ENCODE results near the gene SF1. TPM values are rescaled to one million over a fixed set of nuclear protein-coding genes. Genes with fewer than 3 reads are reported as not detected.

Gene SF1
- total RNA-seq, 1 donor from 2014 or later: 485 TPM

GRCh38 chr11:64731601-64732000 lies 46.7 kb downstream of the SF1 start:
- intact Hi-C loops (cut with micrococcal nuclease): no loop called here

GRCh38 chr11:64729851-64730382 lies 48.4 kb downstream of the SF1 start:
- intact Hi-C loops (cut with micrococcal nuclease): no loop called here

GRCh38 chr11:64728757-64729365 lies 49.5 kb downstream of the SF1 start:
- intact Hi-C loops (cut with micrococcal nuclease): no loop called here

GRCh38 chr11:64726867-64727530 lies 51.3 kb downstream of the SF1 start:
- intact Hi-C loops (cut with micrococcal nuclease): no loop called here

- intact Hi-C loops (cut with micrococcal nuclease): no loop called here
Observed at GRCh38 chr11:64726211-64726641, 52.1 kb downstream of the SF1 start.

- intact Hi-C loops (cut with micrococcal nuclease): no loop called here
Observed at GRCh38 chr11:64724863-64725532, 53.3 kb downstream of the SF1 start.

GRCh38 chr11:64723907-64724862 lies 54.2 kb downstream of the SF1 start:
- intact Hi-C loops (cut with micrococcal nuclease): loop anchor here (1.0 kb wide), 3 partner anchors 21 to 171 kb away; no protein-coding TSS in a partner anchor

- intact Hi-C loops (cut with micrococcal nuclease): loop anchor here (1.0 kb wide), 3 partner anchors 22 to 170 kb away; no protein-coding TSS in a partner anchor
Observed at GRCh38 chr11:64723117-64723906, 55.0 kb downstream of the SF1 start, which contains the start of gene NRXN2. TSS of gene NRXN2 (minus strand) at chr11:64723197. CDS start at chr11:64713699, 9,498 bp downstream.

- intact Hi-C loops (cut with micrococcal nuclease): loop anchor here (1.0 kb wide), 3 partner anchors 23 to 169 kb away; no protein-coding TSS in a partner anchor
Observed at GRCh38 chr11:64722141-64723065, 55.9 kb downstream of the SF1 start.

GRCh38 chr11:64721359-64721699 lies 57.0 kb downstream of the SF1 start:
- intact Hi-C loops (cut with micrococcal nuclease): no loop called here

GRCh38 chr11:64720640-64721358 lies 57.5 kb downstream of the SF1 start:
- intact Hi-C loops (cut with micrococcal nuclease): no loop called here

GRCh38 chr11:64720167-64720566 lies 58.2 kb downstream of the SF1 start:
- intact Hi-C loops (cut with micrococcal nuclease): no loop called here

- intact Hi-C loops (cut with micrococcal nuclease): no loop called here
Observed at GRCh38 chr11:64719406-64719805, 58.9 kb downstream of the SF1 start.

GRCh38 chr11:64718780-64719124 lies 59.6 kb downstream of the SF1 start:
- intact Hi-C loops (cut with micrococcal nuclease): no loop called here

- intact Hi-C loops (cut with micrococcal nuclease): no loop called here
Observed at GRCh38 chr11:64718084-64718779, 60.1 kb downstream of the SF1 start.

- intact Hi-C loops (cut with micrococcal nuclease): no loop called here
Observed at GRCh38 chr11:64717268-64717578, 61.1 kb downstream of the SF1 start.

GRCh38 chr11:64716473-64717267 lies 61.7 kb downstream of the SF1 start:
- intact Hi-C loops (cut with micrococcal nuclease): no loop called here

All from T-helper 1 cell treated with Interleukin-12 subunit alpha and Interleukin-12 subunit beta and Interleukin-4 antibody, amounts not matched to agents 30 ng/mL and 1 ng/mL, for 36 hours (primary cell).